COR-L47 (cell line): ENCODE data around the gene EVX2.
A peak's percentile ranks its signal among the peaks of the same experiment; 100 is the strongest.

Source experiments
- DNase-seq: peaks from one replicate; lab custom pipeline; 2025; lab: John Stamatoyannopoulos, UW

The EVX2 gene

GRCh38 chr2:176083796-176084261, at the start of gene EVX2:
Gene EVX2, minus strand, starts transcription at chr2:176083962. Its CDS starts 186 bp downstream, at chr2:176083776.
- no peak for DNase-seq

GRCh38 chr2:176133389-176133788, 49.6 kb upstream of the EVX2 start:
- no peak for DNase-seq

- no peak for DNase-seq
These were observed 48.7 kb upstream of the EVX2 start for GRCh38 chr2:176132205-176133171.

GRCh38 chr2:176131848-176132158, 48.0 kb upstream of the EVX2 start:
- no peak for DNase-seq

GRCh38 chr2:176130957-176131847, 47.4 kb upstream of the EVX2 start:
- DNase-seq: no peak

GRCh38 chr2:176130147-176130956, 46.6 kb upstream of the EVX2 start:
- peak; percentile 50 for DNase-seq

GRCh38 chr2:176129813-176130146, 46.0 kb upstream of the EVX2 start:
- no peak for DNase-seq

GRCh38 chr2:176128982-176129796, 45.4 kb upstream of the EVX2 start, which contains the start of gene HOXD8:
Gene HOXD8, plus strand, starts transcription at chr2:176129705. Its CDS starts 662 bp downstream, at chr2:176130367.
- DNase-seq: peak; percentile 64

GRCh38 chr2:176128172-176128981, 44.6 kb upstream of the EVX2 start:
- no peak for DNase-seq

- DNase-seq: no peak
These were observed 44.0 kb upstream of the EVX2 start for GRCh38 chr2:176127774-176128072.

GRCh38 chr2:176126929-176127773, 43.4 kb upstream of the EVX2 start:
- peak; percentile 61 for DNase-seq

GRCh38 chr2:176125772-176126054, 42.0 kb upstream of the EVX2 start:
- no peak for DNase-seq

- DNase-seq: no peak
These were observed 41.4 kb upstream of the EVX2 start for GRCh38 chr2:176124947-176125771.

- no peak for DNase-seq
These were observed 40.6 kb upstream of the EVX2 start for GRCh38 chr2:176124110-176124946.

GRCh38 chr2:176123411-176124109, 39.8 kb upstream of the EVX2 start:
- DNase-seq: no peak

- no peak for DNase-seq
These were observed 39.1 kb upstream of the EVX2 start, which contains the start of gene HOXD9 for GRCh38 chr2:176122683-176123410. Gene HOXD9, plus strand, starts transcription at chr2:176122719. Its CDS starts 50 bp downstream, at chr2:176122769.
